Retina (tissue), 1 donor: ENCODE results near the gene ATF7.
A peak's percentile ranks its signal among the peaks of the same experiment; 100 is the strongest.
"Not testable (repeated sequence)": the region's sequence is repeated elsewhere in the genome, so short reads cannot be mapped to it uniquely, and the experiment has no call there.

Source experiments
- DNase-seq: peaks from one replicate; pipeline ENCODE4 v3.0.0-alpha.2; 2016

Gene ATF7

DNA sequence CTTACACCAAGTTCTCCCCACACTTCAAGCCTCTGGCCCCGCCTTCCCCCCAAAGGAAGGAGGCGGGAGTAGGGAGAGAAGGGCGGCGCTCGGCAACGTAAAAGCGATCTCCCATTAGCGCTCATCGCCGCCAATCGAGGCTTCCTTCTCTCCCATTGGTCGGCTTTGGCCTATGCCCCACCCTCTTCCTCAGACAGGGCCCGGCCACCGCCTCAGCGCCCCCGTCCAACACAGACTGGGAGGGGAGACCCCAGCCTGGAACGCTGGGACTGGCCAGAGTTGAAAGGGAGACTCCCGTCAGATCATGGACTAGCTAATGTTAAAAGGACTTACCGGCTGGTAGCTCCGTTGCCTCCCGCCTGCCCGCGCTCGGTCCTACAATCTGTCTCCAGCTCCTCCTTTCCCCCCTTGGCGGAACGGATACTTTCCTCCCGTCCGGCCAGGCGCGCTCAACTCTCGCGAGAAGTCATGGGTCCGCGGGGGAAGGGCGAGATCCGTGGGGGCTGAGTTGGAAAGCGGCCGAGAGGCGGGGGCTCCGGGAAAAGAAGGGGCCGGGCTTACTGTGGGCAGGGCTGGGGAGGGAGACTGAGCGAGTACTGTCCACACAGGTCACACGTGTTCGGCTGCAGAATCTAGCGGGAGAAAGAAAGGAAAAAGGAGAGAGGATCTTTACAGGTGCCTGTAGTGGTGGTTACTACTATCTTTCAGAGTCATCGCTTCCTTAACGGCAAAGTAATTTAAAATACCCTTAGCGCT is at the start of gene ATF7:
Gene ATF7 (minus strand): TSS at position 437 of the 756 bp plus-strand sequence. CDS start 25,382 bp downstream, outside the sequence.
- DNase-seq, result peak; percentile 100

GRCh38 chr12:53674977-53675700 is 49.0 kb upstream of the ATF7 start:
- DNase-seq, result no peak

GRCh38 chr12:53670971-53671370 is 44.8 kb upstream of the ATF7 start:
- DNase-seq, result no peak

DNA sequence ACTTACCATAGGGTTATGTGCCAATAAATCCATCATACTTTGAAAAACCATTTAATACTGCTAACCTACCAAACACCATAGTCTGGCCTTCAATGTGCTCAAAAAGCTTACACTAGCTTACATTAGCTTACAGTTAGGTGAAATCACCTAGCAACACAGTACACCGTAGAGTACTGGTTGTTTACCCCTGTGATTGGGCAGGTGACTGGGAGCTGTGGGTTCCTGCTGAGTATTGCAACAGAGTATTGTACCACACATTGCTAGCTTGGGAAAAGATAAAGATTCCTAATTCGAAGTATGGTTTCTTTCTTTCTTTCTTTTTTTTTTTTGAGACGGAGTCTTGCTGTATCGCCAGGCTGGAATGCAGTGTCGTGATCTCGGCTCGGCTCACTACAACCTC is 44.1 kb upstream of the ATF7 start:
- DNase-seq, result no peak

DNA sequence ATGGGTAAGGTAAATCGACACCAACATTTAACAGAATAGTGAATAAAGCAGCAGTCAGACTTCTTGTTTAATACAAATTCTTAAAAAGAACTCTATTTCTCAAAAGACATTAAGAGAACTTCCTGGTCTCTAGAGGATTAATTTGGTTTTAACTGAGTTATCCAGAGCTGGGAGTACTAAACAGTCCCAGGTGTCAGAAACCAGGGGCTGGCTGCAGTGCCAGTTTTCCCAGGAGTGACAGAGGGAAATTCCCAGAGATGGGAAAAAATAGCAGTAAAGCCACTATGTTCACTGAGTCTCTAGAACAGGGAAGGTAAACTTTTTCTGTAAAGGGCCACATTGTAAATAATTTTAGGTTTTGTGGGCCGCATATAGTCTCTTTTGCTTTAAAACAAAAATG is 40.9 kb upstream of the ATF7 start:
- no peak for DNase-seq

- no peak for DNase-seq
Observed at GRCh38 chr12:53664936-53665335, 38.8 kb upstream of the ATF7 start.

- DNase-seq, result no peak
Observed at GRCh38 chr12:53664191-53664590, 38.0 kb upstream of the ATF7 start.

- DNase-seq, result no peak
Observed at GRCh38 chr12:53660041-53660440, 33.9 kb upstream of the ATF7 start.

GRCh38 chr12:53659571-53659981 is 33.4 kb upstream of the ATF7 start:
- DNase-seq, result no peak

DNA sequence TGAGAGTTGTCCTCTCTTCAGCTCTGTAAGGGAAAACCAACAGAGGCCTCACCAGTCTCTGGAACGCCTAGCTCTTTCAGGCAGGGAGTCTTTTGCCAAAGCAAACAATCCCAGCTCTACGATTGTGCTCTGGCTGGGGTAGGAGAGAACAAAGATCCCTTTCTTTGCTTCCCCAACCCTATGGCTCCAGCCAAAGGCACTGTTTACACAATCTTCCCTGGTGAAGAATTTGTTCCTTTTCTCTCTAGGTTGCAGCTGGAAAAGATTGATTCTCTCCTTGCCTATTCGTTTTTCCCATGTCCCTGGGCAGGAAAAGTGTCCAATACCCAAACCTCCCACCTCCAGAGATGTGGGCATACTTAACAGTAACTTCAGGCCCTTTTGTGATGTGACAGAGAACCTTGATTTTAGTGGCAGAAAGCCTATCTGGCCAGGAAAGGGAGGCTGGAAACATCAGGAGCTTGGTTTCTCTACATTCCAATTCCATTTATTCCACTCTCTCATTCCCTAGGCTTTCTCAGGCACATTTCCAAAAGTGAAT is 32.9 kb upstream of the ATF7 start:
- peak; percentile 45 for DNase-seq

DNA sequence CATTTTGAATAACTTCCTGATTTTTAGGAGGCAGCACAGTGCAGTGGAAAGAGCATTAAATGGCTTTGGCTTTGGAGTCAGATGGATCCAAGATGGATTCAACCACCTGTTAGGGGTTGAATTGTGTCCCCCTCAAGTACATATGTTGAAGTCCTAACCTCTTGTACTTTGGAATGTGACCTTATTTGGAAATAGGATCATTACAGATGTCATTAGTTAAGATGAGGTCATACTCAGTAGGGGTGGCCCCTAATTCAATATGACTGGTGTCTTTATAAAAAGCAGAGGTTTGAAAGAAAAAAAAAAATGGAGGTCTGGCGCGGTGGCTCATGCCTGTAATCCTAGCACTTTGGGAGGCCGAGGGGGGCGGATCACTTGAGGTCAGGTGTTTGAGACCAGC is 30.9 kb upstream of the ATF7 start:
- no peak for DNase-seq

- DNase-seq, result no peak
Observed at GRCh38 chr12:53653595-53653994, 27.4 kb upstream of the ATF7 start.

DNA sequence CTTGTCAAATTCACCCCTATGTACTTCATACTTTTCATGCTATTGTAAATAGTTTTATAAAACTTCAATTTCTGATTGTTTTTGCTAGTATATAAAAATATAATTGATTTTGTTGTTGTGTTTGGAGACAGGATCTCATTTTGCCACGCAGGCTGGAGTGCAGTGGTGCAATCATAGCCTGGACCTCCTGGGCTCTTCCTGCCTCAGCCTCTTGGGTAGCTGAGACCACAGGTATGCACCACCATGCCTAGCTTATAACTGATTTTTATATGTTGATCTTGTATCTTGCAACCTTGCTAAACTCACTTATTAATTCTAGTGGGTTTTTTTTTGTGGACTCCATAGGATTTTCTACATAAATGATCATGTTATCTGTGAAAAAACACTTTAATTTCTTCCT is 26.2 kb upstream of the ATF7 start:
- no peak for DNase-seq

GRCh38 chr12:53651737-53652136 is 25.6 kb upstream of the ATF7 start:
- no peak for DNase-seq

DNA sequence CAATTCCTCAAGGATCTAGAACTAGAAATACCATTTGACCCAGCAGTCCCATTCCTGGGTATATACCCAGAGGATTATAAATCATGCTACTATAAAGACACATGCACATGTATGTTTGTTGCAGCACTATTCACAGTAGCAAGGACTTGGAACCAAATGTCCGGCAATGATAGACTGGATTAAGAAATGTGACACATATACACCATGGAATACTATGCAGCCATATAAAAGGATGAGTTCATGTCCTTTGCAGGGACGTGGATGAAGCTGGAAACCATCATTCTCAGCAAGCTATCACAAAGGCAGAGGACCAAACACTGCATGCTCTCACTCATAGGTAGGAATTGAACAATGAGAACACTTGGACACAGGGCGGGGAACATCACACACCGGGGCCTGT is 20.1 kb upstream of the ATF7 start:
- DNase-seq, result not testable (repeated sequence)

- DNase-seq, result no peak
Observed at GRCh38 chr12:53645165-53645564, 19.0 kb upstream of the ATF7 start.

DNA sequence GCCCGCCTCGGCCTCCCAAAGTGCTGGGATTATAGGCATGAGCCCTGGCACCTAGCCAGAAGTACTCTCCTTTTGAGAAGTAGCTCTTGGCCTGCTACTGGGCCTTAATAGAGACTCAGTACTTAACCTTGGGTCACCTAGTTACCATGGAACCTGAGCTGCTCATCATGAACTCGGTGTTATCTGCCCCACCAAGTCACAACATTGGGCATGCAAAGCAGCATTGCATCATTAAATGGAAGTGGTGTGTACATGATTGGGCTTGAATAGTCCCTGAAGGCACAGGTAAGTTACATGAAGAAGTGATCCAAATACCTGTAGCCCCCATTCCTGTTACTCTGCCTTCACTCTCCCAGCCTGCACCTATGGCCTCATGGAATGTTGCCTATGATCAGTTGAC is 18.0 kb upstream of the ATF7 start:
- DNase-seq, result no peak

DNA sequence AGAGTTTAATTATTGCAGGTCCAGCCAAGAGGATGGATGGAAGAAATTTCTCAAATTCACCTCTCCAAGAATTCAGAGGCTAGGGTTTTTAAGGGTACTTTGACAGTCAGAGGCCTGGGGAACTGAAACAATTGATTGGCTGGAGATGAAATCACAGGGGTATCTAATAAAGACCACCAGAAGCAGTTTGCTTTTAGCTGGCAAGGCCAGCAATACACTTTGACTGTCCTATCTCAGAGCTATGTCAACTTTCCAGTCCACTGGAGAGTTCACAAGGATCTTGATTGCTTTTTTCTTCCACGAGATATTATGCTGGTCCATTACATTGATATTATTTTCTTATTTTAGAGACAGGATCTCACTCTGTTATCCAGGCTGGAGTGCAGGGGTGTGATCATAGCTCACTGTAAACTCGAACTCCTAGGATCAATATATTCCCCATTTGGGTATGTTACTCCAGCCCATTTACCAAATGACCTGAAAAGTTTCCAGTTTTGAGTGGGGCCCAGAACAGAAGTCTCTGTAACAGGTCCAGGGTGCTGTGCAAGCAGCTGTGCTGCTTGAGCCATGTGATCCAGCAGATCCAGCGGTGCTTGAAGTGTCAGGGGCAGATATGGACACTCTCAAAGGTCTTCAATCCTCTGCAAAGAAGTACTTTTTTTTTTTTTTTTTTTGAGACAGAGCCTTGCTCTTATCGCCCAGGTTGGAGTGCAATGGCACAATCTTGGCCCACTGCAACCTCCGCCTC is 17.2 kb upstream of the ATF7 start:
- DNase-seq, result no peak

- no peak for DNase-seq
Observed at GRCh38 chr12:53638057-53638456, 11.9 kb upstream of the ATF7 start.

DNA sequence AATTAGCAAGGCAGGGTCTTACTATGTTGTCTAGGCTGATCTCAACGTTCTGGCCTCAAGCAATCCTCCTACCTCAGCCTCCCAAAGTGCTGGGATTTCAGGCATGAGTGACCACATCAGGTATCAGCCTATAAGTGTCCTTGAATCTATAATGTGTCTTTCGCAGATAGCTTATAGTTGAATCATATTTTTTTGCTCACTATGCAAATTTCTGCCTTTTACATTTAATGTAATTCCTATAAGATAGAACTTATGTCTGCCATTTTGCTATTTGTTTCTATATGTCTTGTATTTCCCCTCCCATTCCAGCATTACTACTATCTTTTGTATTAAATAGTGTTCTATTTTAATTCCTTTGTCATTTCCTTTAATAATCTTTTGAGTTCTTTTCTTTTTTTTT is 10.5 kb upstream of the ATF7 start:
- DNase-seq, result no peak

DNA sequence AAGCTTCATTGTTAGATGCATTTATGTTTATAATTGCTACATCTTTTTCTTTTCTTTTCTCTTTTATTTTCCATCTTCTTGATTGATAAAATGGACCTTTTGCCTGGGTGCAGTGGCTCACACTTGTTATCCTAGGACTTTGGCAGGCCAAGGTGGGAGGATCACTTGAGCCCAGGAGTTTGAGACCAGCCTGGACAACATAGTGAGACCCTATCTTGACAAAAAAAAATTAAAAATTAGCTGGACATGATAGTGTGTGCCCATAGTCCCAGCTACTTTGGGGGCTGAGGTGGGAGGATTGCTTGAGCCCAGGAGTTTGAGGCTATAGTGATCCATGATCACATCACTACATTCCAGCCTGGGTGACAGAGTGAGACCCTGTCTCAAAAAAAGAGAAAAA is 9.5 kb upstream of the ATF7 start:
- DNase-seq, result not testable (repeated sequence)

GRCh38 chr12:53631721-53632120 is 5.5 kb upstream of the ATF7 start:
- no peak for DNase-seq

GRCh38 chr12:53627919-53628318 is 1.7 kb upstream of the ATF7 start:
- DNase-seq, result no peak
